Retinal pigment epithelial cell (primary cell): ENCODE measurements around the gene IKZF4.

Experiments
- DNase-seq: peaks from one replicate; pipeline ENCODE4 v3.0.0-alpha.2; 2010; ENCODE audit warnings: low read depth
- H3K4me3 ChIP-seq: 2 replicates; pipeline ENCODE4 v1.5.1; 2011; ENCODE audit warnings: mild to moderate bottlenecking, low read length, control low read depth, moderate library complexity
- CTCF ChIP-seq: conservative IDR thresholded peaks from 2 replicates; pipeline ENCODE4 v1.5.1; 2011; ENCODE audit warnings: low read depth, low read length, control low read depth, inconsistent platforms

Gene IKZF4

GRCh38 chr12:56080556-56081138, 59.8 kb downstream of the IKZF4 start:
- peak overlapping the region; percentile 66 for H3K4me3 ChIP-seq
- TF ChIP-seq CTCF = no peak
- DNase-seq = no peak

GRCh38 chr12:56081393-56082347, 60.8 kb downstream of the IKZF4 start:
- DNase-seq = no peak

GRCh38 chr12:56082382-56082781, 61.5 kb downstream of the IKZF4 start:
- no peak for TF ChIP-seq CTCF
- no peak for DNase-seq
- H3K4me3 ChIP-seq = no peak overlapping the region

More at GRCh38 chr12:56081393-56082347, 60.8 kb downstream of the IKZF4 start:
- no peak for TF ChIP-seq CTCF
- no peak overlapping the region for H3K4me3 ChIP-seq

GRCh38 chr12:56082967-56083366, 62.1 kb downstream of the IKZF4 start:
- TF ChIP-seq CTCF = no peak
- no peak overlapping the region for H3K4me3 ChIP-seq
- DNase-seq = no peak

GRCh38 chr12:56084958-56085543, 64.2 kb downstream of the IKZF4 start:
- peak; percentile 60 for TF ChIP-seq CTCF
- no peak for DNase-seq
- no peak overlapping the region for H3K4me3 ChIP-seq

GRCh38 chr12:56086096-56086495, 65.3 kb downstream of the IKZF4 start:
- TF ChIP-seq CTCF = no peak
- DNase-seq = no peak
- no peak overlapping the region for H3K4me3 ChIP-seq
